CD4-positive, alpha-beta T cell (primary cell): ENCODE results near the gene SMC5. TPM values are rescaled to one million over a fixed set of nuclear protein-coding genes. Genes with fewer than 3 reads are reported as not detected.

Experiments
- ATAC-seq: fragments of 200-7000 bp; cut with Tn5 transposase; one replicate; pipeline ENCODE4 v1.10.0; 2022; ENCODE audit warnings: mild to moderate bottlenecking; ENCODE audit not compliant: poor library complexity
- CTCF ChIA-PET: fragments of 350-600 bp; sonication (Branson Sonifier 250); formaldehyde crosslinking; loops from one replicate; lab custom pipeline; 2021; ENCODE audit warnings: antibody characterized with exemption, inconsistent platforms; lab: Charles Lee
- POLR2A ChIA-PET: fragments of 350-600 bp; sonication (Branson Sonifier 250); formaldehyde crosslinking; loops from one replicate; lab custom pipeline; 2021; ENCODE audit warnings: antibody characterized with exemption, inconsistent platforms; lab: Charles Lee
- DNase-seq, 14 experiments: peaks; one replicate each; pipeline ENCODE4 v3.0.0-alpha.2; 2013 to 2020; ENCODE audit warnings: mixed read lengths in 2 of 14
- H3K27ac ChIP-seq, 2 donors: one replicate each; pipeline versions ENCODE4 v1.5.1 to v1.7.0; 2013; ENCODE audit warnings: low read length in 2 of 2, low read depth in 1 of 2, mild to moderate bottlenecking in 1 of 2
- H3K27me3 ChIP-seq, 2 experiments: 1 replicate in 1 of 2; 2 replicates in 1 of 2; pipeline versions ENCODE4 v1.6.1 to v1.7.0; 2013; ENCODE audit warnings: low read length in 2 of 2, control low read depth in 1 of 2, mild to moderate bottlenecking in 1 of 2, moderate library complexity in 1 of 2; ENCODE audit not compliant: insufficient read depth in 2 of 2, control insufficient read depth in 1 of 2
- H3K36me3 ChIP-seq: one replicate; pipeline ENCODE4 v1.6.1; 2013; ENCODE audit warnings: low read length, control low read depth; ENCODE audit not compliant: insufficient read depth
- H3K4me1 ChIP-seq: one replicate; pipeline ENCODE4 v1.6.1; 2013; ENCODE audit warnings: low read length, control low read depth; ENCODE audit not compliant: insufficient read depth
- H3K4me3 ChIP-seq: one replicate; pipeline ENCODE4 v1.5.1; 2013; ENCODE audit warnings: mild to moderate bottlenecking, low read length, moderate library complexity
- H3K9me3 ChIP-seq, 2 experiments: 1 replicate in 1 of 2; 2 replicates in 1 of 2; pipeline versions ENCODE4 v1.6.1 to v1.7.0; 2013; ENCODE audit warnings: low read length in 2 of 2, mild to moderate bottlenecking in 2 of 2, control low read depth in 1 of 2, moderate library complexity in 1 of 2; ENCODE audit not compliant: control insufficient read depth in 1 of 2, insufficient read depth in 1 of 2
- H3K27ac Mint-ChIP-seq: one replicate; pipeline ENCODE4 v1.8.0; 2020; ENCODE audit warnings: mixed read lengths
- H3K27me3 Mint-ChIP-seq: one replicate; pipeline ENCODE4 v1.8.0; 2021; ENCODE audit warnings: mixed read lengths
- H3K36me3 Mint-ChIP-seq: one replicate; pipeline ENCODE4 v1.8.0; 2021; ENCODE audit warnings: low read depth, mixed read lengths
- H3K4me1 Mint-ChIP-seq: one replicate; pipeline ENCODE4 v1.8.0; 2021; ENCODE audit warnings: low read depth, mixed read lengths
- H3K4me3 Mint-ChIP-seq: one replicate; pipeline ENCODE4 v1.8.0; 2020; ENCODE audit warnings: mild to moderate bottlenecking, mixed read lengths
- H3K9me3 Mint-ChIP-seq: one replicate; pipeline ENCODE4 v1.8.0; 2020; ENCODE audit warnings: mixed read lengths
- CTCF ChIP-seq: fragments of 200-600 bp; IDR thresholded peaks from one replicate; pipeline ENCODE4 v1.8.0; 2022; ENCODE audit warnings: antibody characterized with exemption, mild to moderate bottlenecking
- intact Hi-C, 2 experiments: fragments of 100-400 bp; cut with DNase I in 1 of 2; cut with micrococcal nuclease in 1 of 2; formaldehyde crosslinking; loops; one replicate each; pipeline versions ENCODE4 v1.15.1 to v1.9.0; 2023 to 2025; cut with DNase I, micrococcal nuclease
- total RNA-seq, 174 experiments: library from RNA in 2 of 174; stranded (reverse) in 2 of 174; gene quantifications; one replicate each; pipeline ENCODE4 v1.2.3 and lab custom pipeline; 2021 to 2026

The SMC5 gene
- total RNA-seq, 2 experiments from 2014 or later: 37.7 to 38.1 TPM

- intact Hi-C loops: no loop called here
- Histone ChIP-seq H3K27me3 (no peaks in the 10 kb centered on the region), H3K4me1 (no peaks in the 10 kb centered on the region), H3K4me3 (no peak overlapping the region), H3K9me3 (no peaks in the 10 kb centered on the region), H3K27ac (no peak overlapping the region), H3K36me3 (peaks cover 55% of the 10 kb centered on the region)
- Mint-ChIP-seq H3K4me1 (peaks cover 10% of the 10 kb centered on the region), H3K9me3 (no peaks in the 10 kb centered on the region), H3K4me3 (no peak overlapping the region), H3K27ac (peak overlapping the region; percentile 30), H3K27me3 (no peaks in the 10 kb centered on the region), H3K36me3 (peaks cover 93% of the 10 kb centered on the region)
- DNase-seq (no peak), ATAC-seq (no peak)
- ChIA-PET CTCF (no interaction called here), POLR2A (no interaction called here)
- TF ChIP-seq CTCF: no peak
Observed at GRCh38 chr9:70303268-70303667, 44.5 kb downstream of the SMC5 start.

GRCh38 chr9:70304810-70305209 is 46.0 kb downstream of the SMC5 start:
- no peaks in the 10 kb centered on the region for H3K27me3 Mint-ChIP-seq
- POLR2A ChIA-PET: no interaction called here
- ATAC-seq (no peak), DNase-seq (no peak)
- H3K4me3 Mint-ChIP-seq: no peak overlapping the region
- H3K4me1 Mint-ChIP-seq: peaks cover 7% of the 10 kb centered on the region
- intact Hi-C loops: no loop called here
- CTCF ChIA-PET: no interaction called here
- H3K4me1 ChIP-seq: no peaks in the 10 kb centered on the region
- H3K27ac ChIP-seq: no peak overlapping the region
- H3K9me3 ChIP-seq: no peaks in the 10 kb centered on the region
- no peak overlapping the region for H3K27ac Mint-ChIP-seq
- no peak overlapping the region for H3K4me3 ChIP-seq
- TF ChIP-seq CTCF: no peak
- H3K9me3 Mint-ChIP-seq: no peaks in the 10 kb centered on the region
- H3K27me3 ChIP-seq: no peaks in the 10 kb centered on the region
- H3K36me3 Mint-ChIP-seq: peaks cover 93% of the 10 kb centered on the region
- peaks cover 52% of the 10 kb centered on the region for H3K36me3 ChIP-seq

GRCh38 chr9:70315389-70315788 is 56.6 kb downstream of the SMC5 start:
- no peaks in the 10 kb centered on the region for H3K4me1 Mint-ChIP-seq
- no peak overlapping the region for H3K27ac ChIP-seq
- peaks cover 49% of the 10 kb centered on the region for H3K36me3 ChIP-seq
- intact Hi-C loops: no loop called here
- no peaks in the 10 kb centered on the region for H3K27me3 Mint-ChIP-seq
- POLR2A ChIA-PET: no interaction called here
- DNase-seq: no peak
- H3K9me3 Mint-ChIP-seq: no peaks in the 10 kb centered on the region
- no peak for ATAC-seq
- H3K27ac Mint-ChIP-seq: no peak overlapping the region
- H3K4me1 ChIP-seq: no peaks in the 10 kb centered on the region
- TF ChIP-seq CTCF: no peak
- CTCF ChIA-PET: no interaction called here
- no peak overlapping the region for H3K4me3 ChIP-seq
- H3K36me3 Mint-ChIP-seq: peaks cover 78% of the 10 kb centered on the region
- H3K4me3 Mint-ChIP-seq: no peak overlapping the region
- H3K9me3 ChIP-seq: no peaks in the 10 kb centered on the region
- H3K27me3 ChIP-seq: no peaks in the 10 kb centered on the region
